IPS-18a (cell line): Measurements from ENCODE around the gene TMPRSS4.

Source experiments
- H3K27ac ChIP-seq: one replicate; pipeline ENCODE4 v1.5.1; 2013; ENCODE audit warnings: low read length
- H3K27me3 ChIP-seq: one replicate; pipeline ENCODE4 v1.6.1; 2013; ENCODE audit warnings: mild to moderate bottlenecking, low read length; ENCODE audit not compliant: control insufficient read depth, insufficient read depth
- H3K36me3 ChIP-seq: one replicate; pipeline ENCODE4 v1.6.1; 2013; ENCODE audit warnings: low read depth, low read length; ENCODE audit not compliant: control insufficient read depth
- H3K4me1 ChIP-seq: one replicate; pipeline ENCODE4 v1.6.1; 2013; ENCODE audit warnings: low read depth, low read length; ENCODE audit not compliant: control insufficient read depth
- H3K4me3 ChIP-seq: one replicate; pipeline ENCODE4 v1.5.1; 2013; ENCODE audit warnings: low read length
- H3K9ac ChIP-seq: one replicate; pipeline ENCODE4 v1.6.1; 2013; ENCODE audit warnings: mild to moderate bottlenecking, low read length, moderate library complexity
- H3K9me3 ChIP-seq: one replicate; pipeline ENCODE4 v1.6.1; 2013; ENCODE audit warnings: low read depth, low read length; ENCODE audit not compliant: control insufficient read depth

TMPRSS4 gene

GRCh38 chr11:118068945-118069612 lies 7.8 kb upstream of the TMPRSS4 start:
- H3K9ac ChIP-seq: no peak overlapping the region
- H3K27me3 ChIP-seq: no peaks in the 10 kb centered on the region
- no peaks in the 10 kb centered on the region for H3K4me1 ChIP-seq
- no peaks in the 10 kb centered on the region for H3K9me3 ChIP-seq
- H3K36me3 ChIP-seq: no peaks in the 10 kb centered on the region
- no peak overlapping the region for H3K4me3 ChIP-seq
- H3K27ac ChIP-seq: no peak overlapping the region

GRCh38 chr11:118071416-118072030 lies 5.4 kb upstream of the TMPRSS4 start:
- Histone ChIP-seq H3K27me3 (no peaks in the 10 kb centered on the region), H3K9ac (no peak overlapping the region)

GRCh38 chr11:118073554-118073953 lies 3.3 kb upstream of the TMPRSS4 start:
- no peak overlapping the region for H3K9ac ChIP-seq
- no peaks in the 10 kb centered on the region for H3K27me3 ChIP-seq
- H3K36me3 ChIP-seq: no peaks in the 10 kb centered on the region
- no peaks in the 10 kb centered on the region for H3K9me3 ChIP-seq
- no peak overlapping the region for H3K4me3 ChIP-seq
- no peak overlapping the region for H3K27ac ChIP-seq
- H3K4me1 ChIP-seq: peaks cover 5% of the 10 kb centered on the region

More at GRCh38 chr11:118071416-118072030, 5.4 kb upstream of the TMPRSS4 start:
- Histone ChIP-seq H3K9me3 (no peaks in the 10 kb centered on the region), H3K36me3 (no peaks in the 10 kb centered on the region), H3K27ac (no peak overlapping the region), H3K4me1 (no peaks in the 10 kb centered on the region), H3K4me3 (no peak overlapping the region)

GRCh38 chr11:118074091-118074685 lies 2.7 kb upstream of the TMPRSS4 start:
- Histone ChIP-seq H3K36me3 (no peaks in the 10 kb centered on the region), H3K9ac (no peak overlapping the region), H3K27ac (no peak overlapping the region), H3K4me3 (no peak overlapping the region), H3K27me3 (no peaks in the 10 kb centered on the region), H3K9me3 (no peaks in the 10 kb centered on the region), H3K4me1 (peaks cover 5% of the 10 kb centered on the region)

DNA sequence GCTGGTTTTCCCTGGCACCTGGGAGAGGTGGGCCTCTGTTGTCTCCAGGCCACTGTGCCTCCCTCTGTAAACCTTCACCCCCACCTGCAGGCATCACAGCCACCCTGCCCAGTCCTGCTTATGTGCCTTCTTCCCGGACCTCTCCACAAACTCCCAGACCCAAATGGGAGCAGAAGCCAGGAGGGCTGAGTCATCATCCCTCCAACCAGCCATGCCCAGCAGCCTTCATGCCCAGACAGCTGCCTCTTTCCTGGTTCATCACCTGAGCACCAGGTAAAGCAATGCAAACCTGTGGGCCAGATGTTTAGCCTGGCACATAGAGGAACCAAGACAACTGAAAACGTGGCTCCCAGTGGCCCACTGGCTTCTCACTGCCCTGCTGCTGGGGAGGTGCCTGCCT lies 2.1 kb upstream of the TMPRSS4 start:
- Histone ChIP-seq H3K27ac (no peak overlapping the region), H3K4me3 (no peak overlapping the region), H3K36me3 (no peaks in the 10 kb centered on the region), H3K9me3 (no peaks in the 10 kb centered on the region), H3K9ac (no peak overlapping the region), H3K4me1 (peaks cover 5% of the 10 kb centered on the region), H3K27me3 (no peaks in the 10 kb centered on the region)

DNA sequence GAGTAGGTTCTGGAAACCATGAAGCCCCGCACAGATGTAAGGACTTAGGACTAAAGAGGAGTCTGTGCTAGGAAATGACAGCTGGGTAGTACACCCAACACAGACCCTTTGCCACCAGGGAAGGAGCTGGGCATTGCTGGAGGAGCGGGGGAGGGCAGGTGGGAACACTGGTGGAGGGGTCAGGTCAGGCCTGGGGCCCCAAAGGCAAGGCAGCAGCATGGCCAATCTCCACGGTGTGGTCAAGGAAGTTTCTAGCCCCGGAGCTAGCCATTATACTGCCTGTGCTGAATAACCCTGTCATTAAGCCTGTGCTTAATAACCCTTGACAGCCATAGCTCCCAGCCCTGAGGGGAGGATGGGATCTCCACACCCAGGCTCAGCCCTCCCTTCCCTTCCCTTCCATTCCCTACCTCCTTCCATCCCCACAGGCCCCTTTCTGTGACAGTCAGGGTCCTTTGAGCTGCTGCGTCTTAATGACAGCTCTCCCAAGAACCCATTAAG lies 2.1 kb downstream of the TMPRSS4 start:
- Histone ChIP-seq H3K9ac (no peak overlapping the region), H3K27ac (no peak overlapping the region), H3K4me3 (no peak overlapping the region), H3K9me3 (no peaks in the 10 kb centered on the region), H3K36me3 (no peaks in the 10 kb centered on the region), H3K27me3 (no peaks in the 10 kb centered on the region), H3K4me1 (peaks cover 12% of the 10 kb centered on the region)

- H3K27ac ChIP-seq: no peak overlapping the region
- no peaks in the 10 kb centered on the region for H3K36me3 ChIP-seq
- no peak overlapping the region for H3K4me3 ChIP-seq
- no peaks in the 10 kb centered on the region for H3K27me3 ChIP-seq
- H3K9me3 ChIP-seq: no peaks in the 10 kb centered on the region
- peaks cover 12% of the 10 kb centered on the region for H3K4me1 ChIP-seq
- no peak overlapping the region for H3K9ac ChIP-seq
These were observed 2.6 kb downstream of the TMPRSS4 start for GRCh38 chr11:118079491-118079890.

GRCh38 chr11:118080296-118080695 lies 3.4 kb downstream of the TMPRSS4 start:
- H3K9me3 ChIP-seq: no peaks in the 10 kb centered on the region
- H3K9ac ChIP-seq: no peak overlapping the region
- H3K4me3 ChIP-seq: no peak overlapping the region
- H3K4me1 ChIP-seq: peaks cover 12% of the 10 kb centered on the region
- no peaks in the 10 kb centered on the region for H3K36me3 ChIP-seq
- H3K27me3 ChIP-seq: no peaks in the 10 kb centered on the region
- no peak overlapping the region for H3K27ac ChIP-seq

DNA sequence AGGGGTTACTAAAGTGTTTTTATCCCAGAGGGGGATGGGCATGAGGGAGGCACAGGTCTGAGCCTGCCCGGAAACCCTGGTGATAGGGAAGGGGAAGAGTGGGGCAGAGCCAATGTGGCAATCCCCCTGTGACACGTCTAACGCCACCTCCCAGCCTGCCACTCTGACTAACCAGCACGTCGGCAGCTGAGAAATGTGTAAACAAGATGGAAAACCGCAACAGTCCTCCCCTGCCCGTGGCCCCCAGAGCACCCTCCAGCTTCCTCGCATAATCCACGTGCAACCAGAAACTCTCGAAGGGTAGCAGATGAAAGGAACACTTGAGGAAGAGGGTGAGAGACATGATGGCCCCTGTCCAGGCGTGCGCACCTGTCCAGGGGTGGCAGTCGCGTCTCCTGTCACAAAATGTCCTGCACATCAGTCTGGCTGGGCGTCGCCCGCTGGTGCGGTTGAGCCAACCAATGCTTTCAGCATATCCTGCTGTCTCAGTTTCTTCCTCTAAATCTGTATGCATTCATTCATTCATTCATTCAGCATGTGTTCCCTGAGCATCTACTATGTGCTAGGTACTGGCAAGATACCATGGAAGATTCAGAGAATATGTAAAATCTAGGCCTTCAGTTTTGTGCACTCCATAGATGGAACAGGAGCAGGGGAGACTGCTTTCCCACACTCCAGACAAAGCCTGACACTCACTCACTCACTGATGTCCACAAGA lies 4.5 kb downstream of the TMPRSS4 start:
- H3K36me3 ChIP-seq: no peaks in the 10 kb centered on the region
- H3K4me3 ChIP-seq: no peak overlapping the region
- H3K27ac ChIP-seq: no peak overlapping the region
- H3K27me3 ChIP-seq: no peaks in the 10 kb centered on the region
- H3K9ac ChIP-seq: no peak overlapping the region
- peaks cover 12% of the 10 kb centered on the region for H3K4me1 ChIP-seq
- no peaks in the 10 kb centered on the region for H3K9me3 ChIP-seq

GRCh38 chr11:118082880-118083552 lies 6.1 kb downstream of the TMPRSS4 start:
- Histone ChIP-seq H3K9ac (no peak overlapping the region), H3K36me3 (no peaks in the 10 kb centered on the region), H3K27ac (no peak overlapping the region)

DNA sequence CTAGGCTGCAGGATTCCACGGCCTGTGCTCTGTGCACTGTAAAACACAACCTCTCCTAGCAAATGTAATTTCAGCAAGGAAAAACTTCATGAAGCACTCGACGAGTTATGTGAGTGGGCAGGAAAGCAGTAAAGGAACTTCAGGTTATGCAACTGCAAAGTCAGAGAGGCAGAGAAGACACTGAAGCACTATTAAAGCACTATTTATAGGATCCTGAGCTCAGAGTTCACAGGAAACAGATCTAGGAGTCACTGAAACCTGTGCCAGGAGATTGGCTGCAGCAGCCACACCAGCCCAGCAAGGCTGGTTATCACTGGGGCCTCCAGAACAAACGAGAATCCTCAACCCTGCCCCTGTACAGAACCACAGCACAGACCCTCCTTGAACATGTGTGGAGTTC lies 7.4 kb downstream of the TMPRSS4 start:
- Histone ChIP-seq H3K27ac (no peak overlapping the region), H3K4me1 (peaks cover 8% of the 10 kb centered on the region), H3K9ac (no peak overlapping the region), H3K4me3 (no peak overlapping the region), H3K36me3 (no peaks in the 10 kb centered on the region), H3K27me3 (no peaks in the 10 kb centered on the region), H3K9me3 (no peaks in the 10 kb centered on the region)

More at GRCh38 chr11:118082880-118083552, 6.1 kb downstream of the TMPRSS4 start:
- no peak overlapping the region for H3K4me3 ChIP-seq
- H3K4me1 ChIP-seq: peaks cover 8% of the 10 kb centered on the region
- H3K27me3 ChIP-seq: no peaks in the 10 kb centered on the region
- no peaks in the 10 kb centered on the region for H3K9me3 ChIP-seq
